Measurements from ENCODE around the gene B4GALT7.
"Not testable (repeated sequence)": the region's sequence is repeated elsewhere in the genome, so short reads cannot be mapped to it uniquely, and the experiment has no call there.

B4GALT7 gene

GRCh38 chr5:177557041-177557647 lies 42.8 kb upstream of the B4GALT7 start:
- H3F3A ChIP-seq (ENCODE audit: low read depth): no peaks in the 10 kb centered on the region
- peak overlapping the region; percentile 73 for H3K4me2 ChIP-seq (ENCODE audit: low read depth, low read length, poor library complexity, severe bottlenecking)
- no peaks in the 10 kb centered on the region for H3K9me3 ChIP-seq (ENCODE audit: insufficient read depth, low read depth, low read length)
- H4K20me1 ChIP-seq (ENCODE audit: insufficient read depth, low read length, poor library complexity, severe bottlenecking): peaks cover 15% of the 10 kb centered on the region
- TF ChIP-seq CTCF (conservative IDR thresholded peaks at IDR 0.05; ENCODE audit: low read length) (no peak), EZH2phosphoT487 (IDR thresholded peaks at IDR 0.05; ENCODE audit: borderline replicate concordance) (no peak)
- peaks cover 25% of the 10 kb centered on the region for H3K79me2 ChIP-seq (ENCODE audit: insufficient read depth, low read length)
- H2AFZ ChIP-seq (ENCODE audit: low read length): peak overlapping the region; percentile 85
- peak overlapping the region; percentile 61 for H3K4me3 ChIP-seq (ENCODE audit: low read length, poor library complexity, severe bottlenecking)
- H3K9me2 ChIP-seq (replicated peaks; ENCODE audit: low read depth, low read length): no peaks in the 10 kb centered on the region
- H3K9ac ChIP-seq (ENCODE audit: low read depth, low read length, poor library complexity, severe bottlenecking): peak overlapping the region; percentile 72
- no peaks in the 10 kb centered on the region for H3K36me3 ChIP-seq (ENCODE audit: insufficient read depth, low read length)
- H3K27me3 ChIP-seq (ENCODE audit: insufficient read depth, low read length, poor library complexity, severe bottlenecking): no peaks in the 10 kb centered on the region
- peaks cover 20% of the 10 kb centered on the region for H3K4me1 ChIP-seq (ENCODE audit: insufficient read depth, low read length, poor library complexity, severe bottlenecking)

GRCh38 chr5:177557796-177558195 lies 42.1 kb upstream of the B4GALT7 start:
- Histone ChIP-seq H3K9me2 (replicated peaks; ENCODE audit: low read depth, low read length) (no peaks in the 10 kb centered on the region), H3K9ac (ENCODE audit: low read depth, low read length, poor library complexity, severe bottlenecking) (peak overlapping the region; percentile 72), H4K20me1 (ENCODE audit: insufficient read depth, low read length, poor library complexity, severe bottlenecking) (peaks cover 11% of the 10 kb centered on the region), H3F3A (ENCODE audit: low read depth) (no peaks in the 10 kb centered on the region), H2AFZ (ENCODE audit: low read length) (no peak overlapping the region), H3K27me3 (ENCODE audit: insufficient read depth, low read length, poor library complexity, severe bottlenecking) (no peaks in the 10 kb centered on the region), H3K79me2 (ENCODE audit: insufficient read depth, low read length) (peaks cover 18% of the 10 kb centered on the region), H3K36me3 (ENCODE audit: insufficient read depth, low read length) (no peaks in the 10 kb centered on the region), H3K4me3 (ENCODE audit: low read length, poor library complexity, severe bottlenecking) (peak overlapping the region; percentile 61), H3K4me1 (ENCODE audit: insufficient read depth, low read length, poor library complexity, severe bottlenecking) (peaks cover 16% of the 10 kb centered on the region), H3K9me3 (ENCODE audit: insufficient read depth, low read depth, low read length) (no peaks in the 10 kb centered on the region), H3K4me2 (ENCODE audit: low read depth, low read length, poor library complexity, severe bottlenecking) (no peak overlapping the region)
- no peak for TF ChIP-seq EZH2phosphoT487 (IDR thresholded peaks at IDR 0.05; ENCODE audit: borderline replicate concordance)
- TF ChIP-seq CTCF (conservative IDR thresholded peaks at IDR 0.05; ENCODE audit: low read length): no peak

GRCh38 chr5:177559446-177559941 lies 40.4 kb upstream of the B4GALT7 start:
- not testable (repeated sequence) for H3K36me3 ChIP-seq (ENCODE audit: insufficient read depth, low read length)

GRCh38 chr5:177565046-177565445 lies 34.9 kb upstream of the B4GALT7 start:
- H3K4me3 ChIP-seq (ENCODE audit: low read length, poor library complexity, severe bottlenecking): no peak overlapping the region
- H3K9ac ChIP-seq (ENCODE audit: low read depth, low read length, poor library complexity, severe bottlenecking): no peak overlapping the region
- no peaks in the 10 kb centered on the region for H3F3A ChIP-seq (ENCODE audit: low read depth)
- no peaks in the 10 kb centered on the region for H3K4me1 ChIP-seq (ENCODE audit: insufficient read depth, low read length, poor library complexity, severe bottlenecking)
- no peaks in the 10 kb centered on the region for H3K36me3 ChIP-seq (ENCODE audit: insufficient read depth, low read length)
- H3K9me3 ChIP-seq (ENCODE audit: insufficient read depth, low read depth, low read length): no peaks in the 10 kb centered on the region
- H3K4me2 ChIP-seq (ENCODE audit: low read depth, low read length, poor library complexity, severe bottlenecking): no peak overlapping the region
- no peaks in the 10 kb centered on the region for H3K79me2 ChIP-seq (ENCODE audit: insufficient read depth, low read length)
- H3K27me3 ChIP-seq (ENCODE audit: insufficient read depth, low read length, poor library complexity, severe bottlenecking): no peaks in the 10 kb centered on the region
- no peak overlapping the region for H2AFZ ChIP-seq (ENCODE audit: low read length)
- H4K20me1 ChIP-seq (ENCODE audit: insufficient read depth, low read length, poor library complexity, severe bottlenecking): no peaks in the 10 kb centered on the region
- no peaks in the 10 kb centered on the region for H3K9me2 ChIP-seq (replicated peaks; ENCODE audit: low read depth, low read length)
- no peak for TF ChIP-seq EZH2phosphoT487 (IDR thresholded peaks at IDR 0.05; ENCODE audit: borderline replicate concordance)

More at GRCh38 chr5:177559446-177559941, 40.4 kb upstream of the B4GALT7 start:
- H4K20me1 ChIP-seq (ENCODE audit: insufficient read depth, low read length, poor library complexity, severe bottlenecking); H3K4me3 ChIP-seq (ENCODE audit: low read length, poor library complexity, severe bottlenecking); H3K9me2 ChIP-seq (replicated peaks; ENCODE audit: low read depth, low read length); H3K4me1 ChIP-seq (ENCODE audit: insufficient read depth, low read length, poor library complexity, severe bottlenecking); H3K4me2 ChIP-seq (ENCODE audit: low read depth, low read length, poor library complexity, severe bottlenecking); H3F3A ChIP-seq (ENCODE audit: low read depth); H3K27me3 ChIP-seq (ENCODE audit: insufficient read depth, low read length, poor library complexity, severe bottlenecking); H3K9me3 ChIP-seq (ENCODE audit: insufficient read depth, low read depth, low read length); H3K79me2 ChIP-seq (ENCODE audit: insufficient read depth, low read length); H3K9ac ChIP-seq (ENCODE audit: low read depth, low read length, poor library complexity, severe bottlenecking); H2AFZ ChIP-seq (ENCODE audit: low read length): not testable (repeated sequence)

Data from Loucy (cell line).